ENCODE results near the gene INSIG2. TPM values are rescaled to one million over a fixed set of nuclear protein-coding genes. Genes with fewer than 3 reads are reported as not detected.

The INSIG2 gene
- total and polyA plus RNA-seq, 2 experiments from 2014 or later = 8.1 to 15.1 TPM

- no peak for ATAC-seq
- Mint-ChIP-seq H3K4me3 (no peak overlapping the region), H3K27ac (no peak overlapping the region), H3K27me3 (ENCODE audit: insufficient read depth, low read depth, poor library complexity) (peaks cover 8% of the 10 kb centered on the region), H3K36me3 (ENCODE audit: low read depth) (no peaks in the 10 kb centered on the region), H3K4me1 (peaks cover 24% of the 10 kb centered on the region), H3K9me3 (no peaks in the 10 kb centered on the region)
- Histone ChIP-seq H3K4me1 (ENCODE audit: insufficient read depth) (peaks cover 27% of the 10 kb centered on the region), H3K79me2 (replicated peaks; ENCODE audit: insufficient read depth) (peaks cover 12% of the 10 kb centered on the region), H3K27ac (ENCODE audit: low read depth) (no peak overlapping the region), H4K20me1 (replicated peaks; ENCODE audit: insufficient read depth) (no peaks in the 10 kb centered on the region), H3K4me3 (no peak overlapping the region), H3K4me2 (no peak overlapping the region), H3K36me3 (ENCODE audit: insufficient read depth) (no peaks in the 10 kb centered on the region), H3F3A (replicated peaks; ENCODE audit: low read depth) (no peaks in the 10 kb centered on the region), H3K27me3 (ENCODE audit: insufficient read depth) (no peaks in the 10 kb centered on the region), H2AFZ (0 out of 2 replicates have a peak overlapping the region, but pooled peaks have one; percentile 12), H3K9me2 (ENCODE audit: insufficient read depth) (no peaks in the 10 kb centered on the region)
- TF ChIP-seq ZNF331 (CRISPR knock-in tag; IDR thresholded peaks at IDR 0.05; ENCODE audit: low read depth) = no peak
- TF ChIP-seq NANOG (IDR thresholded peaks at IDR 0.05; ENCODE audit: borderline replicate concordance) = no peak
- TF ChIP-seq ETS1 (IDR thresholded peaks at IDR 0.05) = no peak
- no peak for TF ChIP-seq EZH2 (IDR thresholded peaks at IDR 0.05; ENCODE audit: low read depth, unreplicated experiment)
- no peak for TF ChIP-seq CTCF (conservative IDR thresholded peaks at IDR 0.05; ENCODE audit: low read depth in 2 of 2)
- TF ChIP-seq JUNB (IDR thresholded peaks at IDR 0.05; ENCODE audit: unreplicated experiment) = no peak
- TF ChIP-seq ZNF114 (CRISPR knock-in tag; IDR thresholded peaks at IDR 0.05) = no peak
- TF ChIP-seq POLR2AphosphoS5 (IDR thresholded peaks at IDR 0.05; ENCODE audit: low read depth) = no peak
- no peak for TF ChIP-seq STAT1 (IDR thresholded peaks at IDR 0.05; ENCODE audit: unreplicated experiment)
- no peak for TF ChIP-seq REST (IDR thresholded peaks at IDR 0.05; ENCODE audit: unreplicated experiment)
- TF ChIP-seq ZNF462 (CRISPR knock-in tag; IDR thresholded peaks at IDR 0.05) = no peak
- no peak for TF ChIP-seq EZH2phosphoT487 (IDR thresholded peaks at IDR 0.05; ENCODE audit: unreplicated experiment)
- no peak for TF ChIP-seq CREB1 (CRISPR knock-in tag; IDR thresholded peaks at IDR 0.05; ENCODE audit: low read depth)
- DNase-seq (ENCODE audit: low spot score) = no peak
Measured at GRCh38 chr2:118084491-118085089, 3.7 kb upstream of the INSIG2 start.

All from GM23338 (cell line).